HepG2 (cell line): Measurements from ENCODE around the gene DCTN1. TPM values are rescaled to one million over a fixed set of nuclear protein-coding genes. Genes with fewer than 3 reads are reported as not detected.

Source experiments
- ATAC-seq: fragments of 200-7000 bp; cut with Tn5 transposase; 3 replicates; pipeline ENCODE4 v1.9.1; 2020; ENCODE audit warnings: mild to moderate bottlenecking, moderate library complexity
- BruUV-seq: library from RNA; stranded (reverse); fragments of 400-500 nt; replicated peaks from 2 replicates; lab custom pipeline; 2021; lab: Mats Ljungman, UMichigan
- CTCF ChIA-PET: fragments of 300-600 bp; formaldehyde crosslinking; extraction: SDS; loops from one replicate; lab custom pipeline; 2021; ENCODE audit warnings: low total read pairs, inconsistent platforms, low intra/inter-chr PET ratio; lab: Yijun Ruan, JAX
- POLR2A ChIA-PET: fragments of 350-600 bp; sonication (Branson Sonifier 250); formaldehyde crosslinking; loops from one replicate; lab custom pipeline; 2020; ENCODE audit warnings: antibody characterized with exemption, inconsistent platforms; lab: Yijun Ruan, JAX
- DNase-seq: peaks from one replicate; pipeline ENCODE4 v3.0.0-alpha.2; 2015; ENCODE audit warnings: low spot score
- FAIRE-seq: peaks from 3 replicates; lab custom pipeline; 2011; peaks lifted over from hg19 to GRCh38; lab: Jason Lieb, UNC
- H2AFZ ChIP-seq: one replicate; pipeline ENCODE4 v1.6.1; 2011; ENCODE audit warnings: low read length, inconsistent platforms
- H3K27ac ChIP-seq: fragments of 300-600 bp; 3 replicates; pipeline ENCODE4 v1.8.0; 2011; ENCODE audit warnings: mixed run types, mild to moderate bottlenecking, mixed read lengths, low read length, inconsistent platforms; ENCODE audit not compliant: insufficient read depth; ENCODE audit errors: extremely low read length
- H3K27me3 ChIP-seq, 2 experiments: fragments of 200-600 bp in 1 of 2; 2 replicates in 1 of 2; 3 replicates in 1 of 2; pipeline versions ENCODE4 v1.6.0 to v1.8.0; 2011; ENCODE audit warnings: low read length in 2 of 2, mild to moderate bottlenecking in 2 of 2, moderate library complexity in 2 of 2, inconsistent platforms in 1 of 2; ENCODE audit not compliant: insufficient read depth in 2 of 2, control insufficient read depth in 1 of 2
- H3K36me3 ChIP-seq, 2 experiments: fragments of 200-600 bp in 1 of 2; replicated peaks in 1 of 2; 2 replicates in 1 of 2; 3 replicates in 1 of 2; pipeline versions ENCODE4 v1.5.1 to v1.8.0; 2011; ENCODE audit warnings: low read length in 2 of 2, inconsistent platforms in 1 of 2; ENCODE audit not compliant: insufficient read depth in 2 of 2, control insufficient read depth in 1 of 2
- H3K4me1 ChIP-seq: 2 replicates; pipeline ENCODE4 v1.5.1; 2012; ENCODE audit warnings: low read length, inconsistent platforms; ENCODE audit not compliant: insufficient read depth
- H3K4me2 ChIP-seq: 2 replicates; pipeline ENCODE4 v1.6.0; 2011; ENCODE audit warnings: low read depth, low read length, inconsistent platforms
- H3K4me3 ChIP-seq, 3 experiments: fragments of 200-600 bp in 1 of 3; sonication (generic), shearing (Covaris generic) in 1 of 3; replicated peaks in 1 of 3; 2 replicates each; pipeline ENCODE4 v1.5.1; 2011 to 2016; ENCODE audit warnings: low read length in 3 of 3, inconsistent platforms in 2 of 3, low read depth in 2 of 3, mild to moderate bottlenecking in 2 of 3, control low read depth in 1 of 3, mixed read lengths in 1 of 3; ENCODE audit not compliant: insufficient read depth in 1 of 3
- H3K79me2 ChIP-seq: one replicate; pipeline ENCODE4 v1.6.1; 2011; ENCODE audit warnings: low read length, inconsistent platforms; ENCODE audit not compliant: insufficient read depth
- H3K9ac ChIP-seq: 2 replicates; pipeline ENCODE4 v1.6.0; 2011; ENCODE audit warnings: mild to moderate bottlenecking, low read depth, low read length, inconsistent platforms; ENCODE audit not compliant: insufficient read depth
- H3K9me3 ChIP-seq: 2 replicates; pipeline ENCODE4 v1.5.1; 2012; ENCODE audit warnings: mild to moderate bottlenecking, low read length
- H4K20me1 ChIP-seq: 2 replicates; pipeline ENCODE4 v1.6.0; 2011; ENCODE audit warnings: inconsistent platforms, mild to moderate bottlenecking, low read length, moderate library complexity; ENCODE audit not compliant: insufficient read depth
- ATF7 ChIP-seq, 2 experiments: fragments of 450-650 bp in 1 of 2; sonication (generic) in 1 of 2; formaldehyde crosslinking in 1 of 2; IDR thresholded peaks; 2 replicates each; pipeline versions ENCODE4 v1.4.0 to v1.6.1; 2016 to 2020; ENCODE audit warnings: antibody characterized with exemption in 1 of 2, mild to moderate bottlenecking in 1 of 2, missing genetic modification reagents in 1 of 2
- CBFB ChIP-seq: sonication (generic); formaldehyde crosslinking; IDR thresholded peaks from 2 replicates; pipeline ENCODE4 v1.4.0; 2020; ENCODE audit warnings: missing genetic modification reagents
- GFI1 ChIP-seq: sonication (generic); formaldehyde crosslinking; IDR thresholded peaks from 2 replicates; pipeline ENCODE4 v1.5.0; 2020; ENCODE audit warnings: missing genetic modification reagents, mild to moderate bottlenecking, borderline replicate concordance
- KLF15 ChIP-seq: sonication (generic); formaldehyde crosslinking; IDR thresholded peaks from 2 replicates; pipeline ENCODE4 v1.8.1; 2023; ENCODE audit warnings: borderline replicate concordance, mild to moderate bottlenecking, inconsistent platforms, missing genetic modification reagents, mixed read lengths
- NFIB ChIP-seq: sonication (generic); formaldehyde crosslinking; IDR thresholded peaks from 2 replicates; pipeline ENCODE4 v1.9.0; 2021; ENCODE audit warnings: missing genetic modification reagents, mild to moderate bottlenecking, borderline replicate concordance
- PHB2 ChIP-seq: fragments of 450-650 bp; IDR thresholded peaks from 2 replicates; pipeline ENCODE4 v1.6.1; 2018; ENCODE audit not compliant: partially characterized antibody
- SP4 ChIP-seq: sonication (generic); formaldehyde crosslinking; IDR thresholded peaks from 2 replicates; pipeline ENCODE4 v1.8.1; 2023; ENCODE audit warnings: mild to moderate bottlenecking, missing genetic modification reagents
- ZNF333 ChIP-seq: sonication (generic); formaldehyde crosslinking; IDR thresholded peaks from 2 replicates; pipeline ENCODE4 v1.4.0; 2020; ENCODE audit warnings: mild to moderate bottlenecking, missing genetic modification reagents, borderline replicate concordance
- ZNF33B ChIP-seq: sonication (generic); formaldehyde crosslinking; IDR thresholded peaks from 2 replicates; pipeline ENCODE4 v1.5.1; 2020; ENCODE audit warnings: mild to moderate bottlenecking, missing genetic modification reagents
- ZNF510 ChIP-seq: sonication (generic); formaldehyde crosslinking; IDR thresholded peaks from 2 replicates; pipeline ENCODE4 v1.4.0; 2020; ENCODE audit warnings: low read depth, mild to moderate bottlenecking, missing genetic modification reagents
- ZNF709 ChIP-seq: sonication (generic); formaldehyde crosslinking; IDR thresholded peaks from 2 replicates; pipeline ENCODE4 v1.5.0; 2020; ENCODE audit warnings: mild to moderate bottlenecking, missing genetic modification reagents
- ZNF747 ChIP-seq: sonication (generic); formaldehyde crosslinking; IDR thresholded peaks from 2 replicates; pipeline ENCODE4 v1.8.1; 2023; ENCODE audit warnings: missing genetic modification reagents, mild to moderate bottlenecking, borderline replicate concordance
- WGBS: methylation state at CpG from one replicate; pipeline ENCODE4 v1.1.6; 2017; ENCODE audit warnings: low lambda C conversion rate; 5-methylcytosine and 5-hydroxymethylcytosine counted together
- in situ Hi-C: cut with HindIII; loops from 2 replicates; pipeline ENCODE4 v1.10.0; 2017; ENCODE audit warnings: low pct_unique_long_range_greater_than_20kb; ENCODE audit not compliant: extremely low pct_ligation_motif_present
- intact Hi-C: fragments of 100-400 bp; cut with micrococcal nuclease; formaldehyde crosslinking; loops from one replicate; pipeline ENCODE4 v1.10.0; 2022; ENCODE audit not compliant: unreplicated experiment
- polyA plus RNA-seq, 8 experiments: library from polyadenylated mRNA; depleted of rRNA in 3 of 8; stranded (reverse) in 7 of 8; unstranded in 1 of 8; fragments of >200 nt; fragmentation: Illumina TruSeq in 4 of 8; extraction: Trizol in 4 of 8; gene quantifications; 2 replicates each; pipeline versions ENCODE4 v1.2.1 to v1.2.3, GENCODE V29; 2011 to 2016; ENCODE audit warnings: low read depth in 4 of 8, missing spikeins in 1 of 8, mixed read lengths in 1 of 8; ENCODE audit not compliant: insufficient read depth in 1 of 8
- total RNA-seq, 5 experiments: library from RNA; depleted of rRNA; stranded (reverse); fragments of >200 nt; fragmentation: Illumina TruSeq; extraction: Trizol; gene quantifications; 2 replicates each; pipeline ENCODE4 v1.2.3, GENCODE V29; 2016; ENCODE audit warnings: low read depth in 1 of 5
- TF ChIP-seq, protein P1 (sequence below): sonication (generic); formaldehyde crosslinking; IDR thresholded peaks from 2 replicates; pipeline ENCODE4 v1.4.0; 2020; ENCODE audit warnings: mild to moderate bottlenecking, missing genetic modification reagents
- TF ChIP-seq, protein P2 (sequence below): IDR thresholded peaks from 2 replicates; pipeline ENCODE4 v1.6.1; 2016; ENCODE audit warnings: missing genetic modification reagents, missing compliant biosample characterization
- TF ChIP-seq, protein P3 (sequence below): sonication (generic); formaldehyde crosslinking; IDR thresholded peaks from 2 replicates; pipeline ENCODE4 v1.4.0; 2020; ENCODE audit warnings: missing genetic modification reagents

Gene DCTN1
- total and polyA plus RNA-seq, 2 of the 13 experiments (the other 11 are each of a cell fraction or from before 2014, with no cell fraction given) = 73.2 to 122 TPM

DNA sequence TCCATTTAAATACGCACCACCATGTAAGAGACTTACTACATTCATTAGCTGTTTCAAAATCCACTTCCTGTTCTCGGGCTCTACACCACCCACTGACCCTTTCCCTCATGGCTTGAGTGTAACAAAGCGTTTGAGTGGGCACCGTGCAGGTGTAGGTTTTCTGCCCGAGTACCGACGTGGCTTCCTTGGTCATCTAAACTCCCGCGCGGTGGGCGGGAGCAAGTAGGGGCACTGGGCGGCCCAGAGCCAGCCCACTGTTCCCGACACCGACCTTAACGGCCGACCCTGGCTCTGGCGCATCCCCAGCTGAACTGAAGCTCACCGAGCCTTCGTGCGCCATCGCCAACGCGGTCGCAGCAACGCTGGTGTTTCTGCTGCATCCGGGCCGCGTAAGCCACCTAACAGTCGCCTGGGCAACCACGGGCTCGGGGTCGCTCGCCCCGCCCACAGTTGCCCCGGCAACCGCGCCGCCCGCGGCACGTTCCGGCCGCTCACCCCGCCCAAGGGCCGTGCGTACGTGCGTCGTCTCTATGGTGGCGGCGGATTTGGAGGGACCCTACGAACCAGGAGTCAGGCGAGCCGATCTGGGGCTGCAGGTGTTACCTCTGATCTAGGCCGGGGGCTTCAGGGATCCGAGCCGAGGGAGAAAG is 41.2 kb upstream of the DCTN1 start, which contains the start of the genes C2orf81 and WDR54:
C2orf81 (minus strand) TSS at position 399 of the 650 bp plus-strand sequence; CDS start at position 340, 59 bp downstream.
WDR54 (plus strand) TSS at position 510 of the 650 bp plus-strand sequence. CDS start 424 bp downstream, outside the sequence.
- peaks cover 4 to 15% of the 10 kb centered on the region in 2 experiments; a peak in 4 of 5 replicates for H3K36me3 ChIP-seq
- no peak for FAIRE-seq
- peak; percentile 75 for DNase-seq
- TF ChIP-seq, protein P1, sequence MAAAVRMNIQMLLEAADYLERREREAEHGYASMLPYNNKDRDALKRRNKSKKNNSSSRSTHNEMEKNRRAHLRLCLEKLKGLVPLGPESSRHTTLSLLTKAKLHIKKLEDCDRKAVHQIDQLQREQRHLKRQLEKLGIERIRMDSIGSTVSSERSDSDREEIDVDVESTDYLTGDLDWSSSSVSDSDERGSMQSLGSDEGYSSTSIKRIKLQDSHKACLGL = peak; percentile 87
- TF ChIP-seq NFIB (CRISPR knock-in tag) (no peak), ATF7 (IDR thresholded peaks at IDR 0.05) (no peak), ATF7 (CRISPR knock-in tag; IDR thresholded peaks at IDR 0.05) (no peak), SP4 (CRISPR knock-in tag) (peak; percentile 63; the same call in 1 of the 2 replicates), CBFB (CRISPR knock-in tag) (peak; percentile 19; the same call in 1 of the 2 replicates), ZNF747 (0 out of 2 replicates have a peak, but pooled peaks have one; percentile 33), PHB2 (no peak), ZNF709 (CRISPR knock-in tag) (0 out of 2 replicates have a peak, but pooled peaks have one; percentile 35), ZNF510 (CRISPR knock-in tag) (no peak), ZNF333 (CRISPR knock-in tag) (peak; percentile 82), GFI1 (CRISPR knock-in tag) (peak; percentile 72), KLF15 (CRISPR knock-in tag) (peak; percentile 44; the same call in 1 of the 2 replicates), ZNF33B (CRISPR knock-in tag) (peak; percentile 94; the same call in 1 of the 2 replicates)
- TF ChIP-seq, protein P2, sequence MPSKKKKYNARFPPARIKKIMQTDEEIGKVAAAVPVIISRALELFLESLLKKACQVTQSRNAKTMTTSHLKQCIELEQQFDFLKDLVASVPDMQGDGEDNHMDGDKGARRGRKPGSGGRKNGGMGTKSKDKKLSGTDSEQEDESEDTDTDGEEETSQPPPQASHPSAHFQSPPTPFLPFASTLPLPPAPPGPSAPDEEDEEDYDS (CRISPR knock-in tag) = no peak
- TF ChIP-seq, protein P3, sequence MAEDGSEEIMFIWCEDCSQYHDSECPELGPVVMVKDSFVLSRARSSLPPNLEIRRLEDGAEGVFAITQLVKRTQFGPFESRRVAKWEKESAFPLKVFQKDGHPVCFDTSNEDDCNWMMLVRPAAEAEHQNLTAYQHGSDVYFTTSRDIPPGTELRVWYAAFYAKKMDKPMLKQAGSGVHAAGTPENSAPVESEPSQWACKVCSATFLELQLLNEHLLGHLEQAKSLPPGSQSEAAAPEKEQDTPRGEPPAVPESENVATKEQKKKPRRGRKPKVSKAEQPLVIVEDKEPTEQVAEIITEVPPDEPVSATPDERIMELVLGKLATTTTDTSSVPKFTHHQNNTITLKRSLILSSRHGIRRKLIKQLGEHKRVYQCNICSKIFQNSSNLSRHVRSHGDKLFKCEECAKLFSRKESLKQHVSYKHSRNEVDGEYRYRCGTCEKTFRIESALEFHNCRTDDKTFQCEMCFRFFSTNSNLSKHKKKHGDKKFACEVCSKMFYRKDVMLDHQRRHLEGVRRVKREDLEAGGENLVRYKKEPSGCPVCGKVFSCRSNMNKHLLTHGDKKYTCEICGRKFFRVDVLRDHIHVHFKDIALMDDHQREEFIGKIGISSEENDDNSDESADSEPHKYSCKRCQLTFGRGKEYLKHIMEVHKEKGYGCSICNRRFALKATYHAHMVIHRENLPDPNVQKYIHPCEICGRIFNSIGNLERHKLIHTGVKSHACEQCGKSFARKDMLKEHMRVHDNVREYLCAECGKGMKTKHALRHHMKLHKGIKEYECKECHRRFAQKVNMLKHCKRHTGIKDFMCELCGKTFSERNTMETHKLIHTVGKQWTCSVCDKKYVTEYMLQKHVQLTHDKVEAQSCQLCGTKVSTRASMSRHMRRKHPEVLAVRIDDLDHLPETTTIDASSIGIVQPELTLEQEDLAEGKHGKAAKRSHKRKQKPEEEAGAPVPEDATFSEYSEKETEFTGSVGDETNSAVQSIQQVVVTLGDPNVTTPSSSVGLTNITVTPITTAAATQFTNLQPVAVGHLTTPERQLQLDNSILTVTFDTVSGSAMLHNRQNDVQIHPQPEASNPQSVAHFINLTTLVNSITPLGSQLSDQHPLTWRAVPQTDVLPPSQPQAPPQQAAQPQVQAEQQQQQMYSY (CRISPR knock-in tag) = no peak

More for the DNA sequence above, 41.2 kb upstream of the DCTN1 start, which contains the start of the genes C2orf81 and WDR54:
- H3K4me3 ChIP-seq = peak within 1 kb of the TSS; percentile 50 to 75 (median 54)
- H3K79me2 ChIP-seq = no peaks in the 10 kb centered on the region
- no TSS peak for BruUV-seq
- intact Hi-C loops (no loop called here), in situ Hi-C loops (no loop called here)
- ChIA-PET CTCF (interaction anchor here (0.9 kb wide), 1 partner anchor 19 kb away, joined by 3 read pairs; no protein-coding TSS in a partner anchor), POLR2A (interaction anchor here (0.8 to 2.4 kb wide), 5 partner anchors 8 to 61 kb away, joined by 3 to 16 read pairs (median 6); partner anchors contain the start of genes CCDC142, TTC31 and WBP1)
- H2AFZ ChIP-seq = no peak within 1 kb of the TSS
- WGBS = 4% methylated on average over 21 of the region's 57 CpGs
- no peak within 1 kb of the TSS for H3K27ac ChIP-seq
- peak within 1 kb of the TSS; percentile 27; the same call in 1 of the 2 replicates for H3K9ac ChIP-seq
- H3K4me2 ChIP-seq = peak within 1 kb of the TSS; percentile 99
- peaks cover 54% of the 10 kb centered on the region for H3K4me1 ChIP-seq
- ATAC-seq = peak; percentile 78
- peaks cover 0 to 7% of the 10 kb centered on the region in 2 experiments; a peak in 2 of 5 replicates for H3K27me3 ChIP-seq
- peaks cover 15% of the 10 kb centered on the region; the same call in 1 of the 2 replicates for H4K20me1 ChIP-seq
- no peaks in the 10 kb centered on the region for H3K9me3 ChIP-seq
